HCT116 (cell line): Measurements from ENCODE around the gene SLC4A5. TPM values are rescaled to one million over a fixed set of nuclear protein-coding genes. Genes with fewer than 3 reads are reported as not detected.
A peak's percentile ranks its signal among the peaks of the same experiment; 100 is the strongest.

ENCODE experiments used
- ATAC-seq: fragments of 200-7000 bp; cut with Tn5 transposase; 2 replicates; pipeline ENCODE4 v1.9.1; 2020; ENCODE audit warnings: mild to moderate bottlenecking, moderate library complexity
- BruUV-seq: library from RNA; stranded (reverse); fragments of 400-500 nt; replicated peaks from 2 replicates; lab custom pipeline; 2021; lab: Mats Ljungman, UMichigan
- CTCF ChIA-PET: fragments of 300-600 bp; sonication (Branson Sonifier 250); formaldehyde crosslinking; loops from one replicate; lab custom pipeline; 2021; ENCODE audit warnings: antibody characterized with exemption; lab: Charles Lee
- POLR2A ChIA-PET: fragments of 300-600, 350-600 bp; sonication (Branson Sonifier 250); formaldehyde crosslinking; loops from one replicate; lab custom pipeline; 2021; ENCODE audit warnings: antibody characterized with exemption; lab: Charles Lee
- RAD21 ChIA-PET, 2 experiments: fragments of 300-600 bp; sonication (Branson Sonifier 250); formaldehyde crosslinking; loops; one replicate each; lab custom pipeline; 2023; ENCODE audit warnings: low total read pairs in 2 of 2; ENCODE audit not compliant: uncharacterized antibody in 2 of 2, unreplicated experiment in 2 of 2, low non-redundant PET in 1 of 2; lab: Charles Lee
- DNase-seq: peaks from one replicate; pipeline ENCODE4 v3.0.0-alpha.2; 2010; ENCODE audit warnings: low read depth, low spot score
- H2AFZ ChIP-seq: fragments of 200-600 bp; shearing (Covaris generic), sonication (generic); 2 replicates; pipeline ENCODE4 v1.6.1; 2017; ENCODE audit warnings: low read depth, mixed run types, mixed read lengths, antibody characterized with exemption, low read length; ENCODE audit not compliant: poor library complexity, severe bottlenecking
- H3K27ac ChIP-seq: 2 replicates; pipeline ENCODE4 v1.5.1; 2012; ENCODE audit warnings: low read depth, low read length
- H3K27me3 ChIP-seq: fragments of 200-600 bp; sonication (generic); 2 replicates; pipeline ENCODE4 v1.6.1; 2016; ENCODE audit warnings: mixed run types, low read length, mixed read lengths; ENCODE audit not compliant: insufficient read depth
- H3K36me3 ChIP-seq, 2 experiments: fragments of 200-500 bp in 1 of 2; fragments of 200-600 bp in 1 of 2; sonication (Bioruptor generic) in 1 of 2; sonication (generic) in 1 of 2; 2 replicates each; pipeline versions ENCODE4 v1.5.1 to v1.6.1; 2014 to 2016; ENCODE audit warnings: low read length in 2 of 2, inconsistent platforms in 1 of 2, mixed read lengths in 1 of 2, mixed run types in 1 of 2; ENCODE audit not compliant: insufficient read depth in 2 of 2, control insufficient read depth in 1 of 2
- H3K4me1 ChIP-seq, 2 experiments: fragments of 200-600 bp in 1 of 2; sonication (generic) in 1 of 2; 2 replicates each; pipeline versions ENCODE4 v1.5.1 to v1.6.1; 2012 to 2017; ENCODE audit warnings: low read length in 2 of 2, inconsistent platforms in 1 of 2, mild to moderate bottlenecking in 1 of 2, mixed read lengths in 1 of 2, mixed run types in 1 of 2, moderate library complexity in 1 of 2; ENCODE audit not compliant: insufficient read depth in 2 of 2, control insufficient read depth in 1 of 2
- H3K4me2 ChIP-seq: fragments of 200-600 bp; sonication (generic); 2 replicates; pipeline ENCODE4 v1.6.1; 2017; ENCODE audit warnings: mixed run types, low read length, mixed read lengths
- H3K4me3 ChIP-seq, 2 experiments: fragments of 200-600 bp in 1 of 2; sonication (generic) in 1 of 2; replicated peaks in 1 of 2; 2 replicates each; pipeline ENCODE4 v1.5.1; 2011 to 2016; ENCODE audit warnings: low read length in 2 of 2, control low read depth in 1 of 2, low read depth in 1 of 2, mild to moderate bottlenecking in 1 of 2, mixed read lengths in 1 of 2, mixed run types in 1 of 2
- H3K79me2 ChIP-seq: fragments of 200-600 bp; sonication (generic); 2 replicates; pipeline ENCODE4 v1.6.1; 2017; ENCODE audit warnings: mild to moderate bottlenecking, mixed run types, low read length, moderate library complexity, mixed read lengths; ENCODE audit not compliant: insufficient read depth
- H3K9ac ChIP-seq: fragments of 200-600 bp; sonication (generic); 2 replicates; pipeline ENCODE4 v1.6.1; 2016; ENCODE audit warnings: low read length, mixed read lengths
- H3K9me2 ChIP-seq: fragments of 200-600 bp; sonication (generic), shearing (Covaris generic); 2 replicates; pipeline ENCODE4 v1.6.1; 2017; ENCODE audit warnings: mixed run types, mild to moderate bottlenecking, moderate library complexity; ENCODE audit not compliant: insufficient read depth
- H3K9me3 ChIP-seq, 2 experiments: fragments of 200-500 bp in 1 of 2; fragments of 200-600 bp in 1 of 2; sonication (Bioruptor generic) in 1 of 2; sonication (generic) in 1 of 2; 2 replicates each; pipeline ENCODE4 v1.6.1; 2014 to 2017; ENCODE audit warnings: low read length in 2 of 2, mixed read lengths in 2 of 2, inconsistent platforms in 1 of 2, low read depth in 1 of 2, mild to moderate bottlenecking in 1 of 2, mixed run types in 1 of 2, moderate library complexity in 1 of 2; ENCODE audit not compliant: control insufficient read depth in 1 of 2, insufficient read depth in 1 of 2
- H4K20me1 ChIP-seq: fragments of 200-600 bp; sonication (generic), shearing (Covaris generic); 2 replicates; pipeline ENCODE4 v1.6.1; 2017; ENCODE audit warnings: mixed run types, mild to moderate bottlenecking, moderate library complexity; ENCODE audit not compliant: insufficient read depth
- CBX3 ChIP-seq: IDR thresholded peaks from 2 replicates; pipeline ENCODE4 v1.6.1; 2012; ENCODE audit warnings: low read depth
- EGR1 ChIP-seq: IDR thresholded peaks from 2 replicates; pipeline ENCODE4 v1.6.1; 2012; ENCODE audit warnings: low read depth
- ELF1 ChIP-seq: IDR thresholded peaks from 2 replicates; pipeline ENCODE4 v1.6.1; 2012; ENCODE audit warnings: low read depth, borderline replicate concordance
- EZH2phosphoT487 ChIP-seq: fragments of 200-600 bp; IDR thresholded peaks from 2 replicates; pipeline ENCODE4 v1.6.1; 2018; ENCODE audit warnings: antibody characterized with exemption, borderline replicate concordance
- FOSL1 ChIP-seq: IDR thresholded peaks from 2 replicates; pipeline ENCODE4 v1.6.1; 2012; ENCODE audit warnings: low read depth
- JUND ChIP-seq: IDR thresholded peaks from 2 replicates; pipeline ENCODE4 v1.6.1; 2012
- POLR2AphosphoS5 ChIP-seq: IDR thresholded peaks from 2 replicates; pipeline ENCODE4 v1.6.1; 2011; ENCODE audit warnings: mild to moderate bottlenecking, low read depth, low read length, moderate library complexity
- RAD21 ChIP-seq: IDR thresholded peaks from 2 replicates; pipeline ENCODE4 v1.6.1; 2012; ENCODE audit warnings: low read depth, mild to moderate bottlenecking
- SIN3A ChIP-seq: IDR thresholded peaks from 2 replicates; pipeline ENCODE4 v1.6.1; 2012; ENCODE audit warnings: low read depth
- SRF ChIP-seq: IDR thresholded peaks from 2 replicates; pipeline ENCODE4 v1.6.1; 2012; ENCODE audit warnings: low read depth
- TCF7L2 ChIP-seq: IDR thresholded peaks from 2 replicates; pipeline ENCODE4 v1.7.0; 2011; ENCODE audit warnings: borderline replicate concordance, inconsistent platforms; ENCODE audit not compliant: insufficient read depth, insufficient read length; ENCODE audit errors: extremely low read depth
- YY1 ChIP-seq: IDR thresholded peaks from 2 replicates; pipeline ENCODE4 v1.6.1; 2011; ENCODE audit warnings: low read length, low read depth, moderate library complexity, mild to moderate bottlenecking; ENCODE audit not compliant: insufficient replicate concordance; ENCODE audit errors: extremely low read depth
- intact Hi-C: fragments of 100-400 bp; cut with micrococcal nuclease; formaldehyde crosslinking; loops from 2 replicates; pipeline ENCODE4 v1.10.0; 2022
- total RNA-seq: library from RNA; stranded (reverse); gene quantifications from one replicate; pipeline ENCODE4 v1.2.1, GENCODE V29; 2021; ENCODE audit not compliant: unreplicated experiment
- TF ChIP-seq, protein P1 (sequence below), 3 experiments: fragments of 200-600 bp in 1 of 3; sonication (generic) in 1 of 3; IDR thresholded peaks in 2 of 3; conservative IDR thresholded peaks in 1 of 3; 2 replicates each; pipeline ENCODE4 v1.5.1; 2012 to 2017; ENCODE audit warnings: low read depth in 2 of 3, low read length in 2 of 3, antibody characterized with exemption in 1 of 3, borderline replicate concordance in 1 of 3, control low read depth in 1 of 3, mild to moderate bottlenecking in 1 of 3, mixed read lengths in 1 of 3, mixed run types in 1 of 3, moderate library complexity in 1 of 3; ENCODE audit not compliant: insufficient read depth in 1 of 3

SLC4A5 gene
- total RNA-seq, 1 experiment from 2014 or later = 0.91 TPM

DNA sequence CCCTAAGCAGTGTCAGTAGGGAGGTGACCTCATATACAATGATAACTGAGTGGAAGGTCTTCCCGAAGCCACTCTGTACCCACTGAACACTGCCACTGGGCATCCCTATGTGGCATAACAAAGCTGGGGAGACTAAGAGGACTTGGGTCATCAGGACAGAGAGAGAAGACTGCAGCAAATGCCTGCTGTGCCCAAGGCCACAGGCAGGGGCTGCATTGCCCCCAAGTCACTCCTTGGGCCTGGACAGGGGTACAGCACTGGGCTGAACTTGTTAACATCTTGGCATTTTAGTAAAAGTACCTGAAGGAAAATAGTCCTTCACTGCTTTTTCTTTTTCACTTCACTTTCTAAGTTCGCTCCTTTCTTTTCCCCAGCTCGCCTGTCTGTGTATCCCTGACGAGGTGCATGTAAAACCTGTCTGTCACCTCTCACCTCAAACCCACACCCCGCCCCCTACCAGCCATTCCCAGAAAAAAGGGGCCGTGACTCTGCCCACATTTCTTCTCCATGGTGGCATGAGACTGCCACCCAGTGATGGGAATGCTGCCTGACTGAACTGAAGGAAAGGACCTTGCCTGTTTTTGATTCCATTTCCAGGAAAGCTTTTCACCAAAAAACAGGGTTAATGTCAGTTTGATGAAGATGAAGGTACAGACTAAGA, 81.9 kb downstream of the SLC4A5 start:
- POLR2A ChIA-PET = no interaction called here
- peak; percentile 90 for TF ChIP-seq RAD21
- TF ChIP-seq YY1 = peak; percentile 70
- no peak for TF ChIP-seq SIN3A
- no peak for TF ChIP-seq CBX3
- TF ChIP-seq, protein P1, sequence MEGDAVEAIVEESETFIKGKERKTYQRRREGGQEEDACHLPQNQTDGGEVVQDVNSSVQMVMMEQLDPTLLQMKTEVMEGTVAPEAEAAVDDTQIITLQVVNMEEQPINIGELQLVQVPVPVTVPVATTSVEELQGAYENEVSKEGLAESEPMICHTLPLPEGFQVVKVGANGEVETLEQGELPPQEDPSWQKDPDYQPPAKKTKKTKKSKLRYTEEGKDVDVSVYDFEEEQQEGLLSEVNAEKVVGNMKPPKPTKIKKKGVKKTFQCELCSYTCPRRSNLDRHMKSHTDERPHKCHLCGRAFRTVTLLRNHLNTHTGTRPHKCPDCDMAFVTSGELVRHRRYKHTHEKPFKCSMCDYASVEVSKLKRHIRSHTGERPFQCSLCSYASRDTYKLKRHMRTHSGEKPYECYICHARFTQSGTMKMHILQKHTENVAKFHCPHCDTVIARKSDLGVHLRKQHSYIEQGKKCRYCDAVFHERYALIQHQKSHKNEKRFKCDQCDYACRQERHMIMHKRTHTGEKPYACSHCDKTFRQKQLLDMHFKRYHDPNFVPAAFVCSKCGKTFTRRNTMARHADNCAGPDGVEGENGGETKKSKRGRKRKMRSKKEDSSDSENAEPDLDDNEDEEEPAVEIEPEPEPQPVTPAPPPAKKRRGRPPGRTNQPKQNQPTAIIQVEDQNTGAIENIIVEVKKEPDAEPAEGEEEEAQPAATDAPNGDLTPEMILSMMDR (IDR thresholded peaks at IDR 0.05 in 2 of 3, conservative IDR thresholded peaks at IDR 0.05 in 1 of 3; ENCODE audit: borderline replicate concordance in 1 of 3, insufficient read depth in 1 of 3, low read depth in 2 of 3, low read length in 2 of 3) = peak; percentile 71 to 93 (median 80)
- no peaks in the 10 kb centered on the region for H3K27me3 ChIP-seq
- no peak overlapping the region for H3K4me3 ChIP-seq
- H3K79me2 ChIP-seq = no peaks in the 10 kb centered on the region
- no TSS peak for BruUV-seq
- CTCF ChIA-PET = interaction anchor here (1.0 to 1.5 kb wide), 3 partner anchors 12 to 435 kb away, joined by 3 to 8 read pairs (median 4); no protein-coding TSS in a partner anchor
- RAD21 ChIA-PET = no interaction called here
- intact Hi-C loops = no loop called here
- H4K20me1 ChIP-seq = no peaks in the 10 kb centered on the region
- peak; percentile 95 for ATAC-seq
- no peaks in the 10 kb centered on the region for H3K9me3 ChIP-seq
- H3K9ac ChIP-seq = no peak overlapping the region
- H3K27ac ChIP-seq = no peak overlapping the region
- H3K9me2 ChIP-seq = no peaks in the 10 kb centered on the region
- no peaks in the 10 kb centered on the region for H3K36me3 ChIP-seq
- DNase-seq = peak; percentile 31
- H2AFZ ChIP-seq = no peak overlapping the region
- peak overlapping the region; percentile 32 for H3K4me2 ChIP-seq
- peaks cover 7 to 12% of the 10 kb centered on the region in 2 experiments; a peak in 3 of 4 replicates for H3K4me1 ChIP-seq

DNA sequence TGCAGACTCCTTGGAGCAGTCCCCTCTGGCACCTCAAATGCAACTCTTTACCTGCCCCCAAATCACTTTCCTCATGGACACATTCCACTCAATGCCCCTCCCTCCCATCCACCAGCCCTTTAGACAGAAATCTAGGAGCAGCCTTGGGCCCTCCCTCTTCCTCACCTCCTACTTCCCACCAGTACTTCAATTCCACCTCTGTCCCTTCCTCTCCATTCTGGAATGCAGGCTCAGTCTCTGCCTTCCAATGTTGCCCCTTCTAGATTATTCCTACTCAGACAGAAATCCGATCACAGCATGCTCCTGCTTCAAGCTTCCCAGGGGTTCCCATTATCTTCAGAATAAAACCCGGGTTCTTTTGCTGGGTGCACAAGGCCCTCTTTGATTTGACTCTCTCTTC, 82.7 kb downstream of the SLC4A5 start:
- H3K4me1 ChIP-seq = peaks cover 7 to 12% of the 10 kb centered on the region in 2 experiments; a peak in 3 of 4 replicates
- no peaks in the 10 kb centered on the region for H3K79me2 ChIP-seq
- H3K27ac ChIP-seq = no peak overlapping the region
- POLR2A ChIA-PET = no interaction called here
- intact Hi-C loops = no loop called here
- H3K9ac ChIP-seq = no peak overlapping the region
- CTCF ChIA-PET = interaction anchor here (1.0 to 1.5 kb wide), 2 partner anchors 11 to 74 kb away, joined by 3 to 8 read pairs; no protein-coding TSS in a partner anchor
- no peak overlapping the region for H2AFZ ChIP-seq
- H3K4me3 ChIP-seq = no peak overlapping the region
- no peaks in the 10 kb centered on the region for H3K9me2 ChIP-seq
- ATAC-seq (no peak), DNase-seq (no peak)
- RAD21 ChIA-PET = no interaction called here
- no peaks in the 10 kb centered on the region for H3K36me3 ChIP-seq
- no peaks in the 10 kb centered on the region for H3K27me3 ChIP-seq
- no TSS peak for BruUV-seq
- no peak overlapping the region for H3K4me2 ChIP-seq
- H4K20me1 ChIP-seq = no peaks in the 10 kb centered on the region
- H3K9me3 ChIP-seq = no peaks in the 10 kb centered on the region
- TF ChIP-seq EGR1 (no peak), CBX3 (no peak), RAD21 (no peak), POLR2AphosphoS5 (no peak), FOSL1 (no peak), ELF1 (no peak), TCF7L2 (no peak), SRF (no peak), JUND (no peak), EZH2phosphoT487 (no peak)
- TF ChIP-seq, protein P1 (IDR thresholded peaks at IDR 0.05 in 2 of 3, conservative IDR thresholded peaks at IDR 0.05 in 1 of 3; ENCODE audit: borderline replicate concordance in 1 of 3, insufficient read depth in 1 of 3, low read depth in 2 of 3, low read length in 2 of 3) = no peak
